ENCODE measurements around the gene ALDH1A1. TPM values are rescaled to one million over a fixed set of nuclear protein-coding genes. Genes with fewer than 3 reads are reported as not detected.

Gene ALDH1A1
- total and polyA plus RNA-seq, 2 of the 8 experiments (the other 6 are each of a cell fraction or from before 2014, with no cell fraction given) = 0.50 to 0.82 TPM

GRCh38 chr9:72955126-72955455 lies 2.2 kb upstream of the ALDH1A1 start:
- H2AK5ac ChIP-seq (ENCODE audit: low read depth, low read length) = no peak overlapping the region
- 86% methylated on average over 2 of the region's 2 CpGs; no CpG with 5 or more reads in 1 of the 2 experiments for WGBS, 2 experiments (ENCODE audit: extremely low coverage in 1 of 2, insufficient coverage in 1 of 2, insufficient read length in 1 of 2, insufficient replicate concordance in 2 of 2, low coverage in 1 of 2, low lambda C conversion rate in 2 of 2, missing lambda C conversion rate in 1 of 2)
- H3K79me2 ChIP-seq (ENCODE audit: control insufficient read depth in 1 of 2, insufficient read depth in 2 of 2, low read length in 2 of 2) = no peaks in the 10 kb centered on the region
- peaks cover 0 to 3% (median 0%) of the 10 kb centered on the region in 4 experiments; a peak in 1 of 7 replicates for H3K4me1 ChIP-seq (replicated peaks in 1 of 4; ENCODE audit: control insufficient read depth in 3 of 4, insufficient read depth in 4 of 4, low read length in 3 of 4)
- no peak overlapping the region for H3K4me3 ChIP-seq (ENCODE audit: extremely low read depth in 1 of 4, insufficient read depth in 2 of 4, low read depth in 3 of 4, low read length in 4 of 4)
- H3K4me2 ChIP-seq (ENCODE audit: insufficient read depth in 1 of 2, low read depth in 2 of 2, low read length in 2 of 2) = no peak overlapping the region
- H4K20me1 ChIP-seq (replicated peaks in 1 of 2; ENCODE audit: control insufficient read depth in 1 of 2, insufficient read depth in 2 of 2, low read length in 2 of 2) = no peaks in the 10 kb centered on the region
- no peak overlapping the region for H2BK5ac ChIP-seq (ENCODE audit: low read depth, low read length)
- H3K79me1 ChIP-seq (ENCODE audit: low read depth, low read length) = no peaks in the 10 kb centered on the region
- H3K27ac ChIP-seq (ENCODE audit: low read depth, low read length) = no peak overlapping the region
- H4K5ac ChIP-seq (ENCODE audit: insufficient read length, low read depth, low read length) = no peak overlapping the region
- no peak overlapping the region for H3K23ac ChIP-seq (ENCODE audit: insufficient read length)
- no peaks in the 10 kb centered on the region for H3K23me2 ChIP-seq (ENCODE audit: low read depth, low read length)
- CTCF ChIA-PET (ENCODE audit: partially characterized antibody) = interaction anchor here (0.8 kb wide), 2 partner anchors 24 to 85 kb away, joined by 3 to 4 read pairs; no protein-coding TSS in a partner anchor
- H3K56ac ChIP-seq (replicated peaks; ENCODE audit: insufficient read length, low read depth, low read length) = no peak overlapping the region
- TF ChIP-seq JUND (IDR thresholded peaks at IDR 0.05; ENCODE audit: low read length) (no peak), FOSL1 (IDR thresholded peaks at IDR 0.05; ENCODE audit: insufficient read depth, low read depth, low read length) (no peak), EZH2 (IDR thresholded peaks at IDR 0.05; ENCODE audit: low read depth, low read length, severe bottlenecking) (no peak), POU5F1 (IDR thresholded peaks at IDR 0.05; ENCODE audit: low read depth, low read length) (no peak), SP2 (IDR thresholded peaks at IDR 0.05; ENCODE audit: low read length) (no peak), TAF7 (optimal IDR thresholded peaks at IDR 0.05; ENCODE audit: borderline replicate concordance, low read depth, low read length) (no peak)
- FAIRE-seq = no peak
- no peaks in the 10 kb centered on the region for H3K27me3 ChIP-seq (replicated peaks in 1 of 4; ENCODE audit: control insufficient read depth in 3 of 4, extremely low read depth in 1 of 4, insufficient read depth in 3 of 4, low read length in 3 of 4)
- peaks cover 7 to 9% of the 10 kb centered on the region in 2 experiments; a peak in 3 of 4 replicates for H3K9me3 ChIP-seq (ENCODE audit: insufficient read depth in 2 of 2, low read depth in 1 of 2, low read length in 1 of 2)
- H3K9ac ChIP-seq (replicated peaks in 1 of 4; ENCODE audit: extremely low read depth in 1 of 4, low read depth in 3 of 4, low read length in 3 of 4) = no peak overlapping the region
- no peaks in the 10 kb centered on the region for H3K36me3 ChIP-seq (ENCODE audit: control insufficient read depth in 2 of 4, insufficient read depth in 4 of 4, low read length in 3 of 4)
- H2BK12ac ChIP-seq (ENCODE audit: low read depth, low read length) = no peak overlapping the region
- H2AFZ ChIP-seq (ENCODE audit: low read length) = no peak overlapping the region
- H3K18ac ChIP-seq (ENCODE audit: extremely low read depth, low read length) = no peak overlapping the region
- no peak overlapping the region for H2BK15ac ChIP-seq (ENCODE audit: low read length)
- no peak for DNase-seq (ENCODE audit: low read depth in 1 of 2, low spot score in 2 of 2)
- H2BK20ac ChIP-seq (ENCODE audit: low read length) = no peak overlapping the region
- H4K91ac ChIP-seq (replicated peaks; ENCODE audit: insufficient read length, low read length) = no peak overlapping the region
- POLR2A ChIA-PET (ENCODE audit: partially characterized antibody) = no interaction called here
- H3K4ac ChIP-seq (replicated peaks; ENCODE audit: insufficient read length, low read depth, low read length) = no peak overlapping the region
- no peak overlapping the region for H4K8ac ChIP-seq (ENCODE audit: extremely low read depth, insufficient read depth, low read length)
- H3K14ac ChIP-seq (ENCODE audit: insufficient read length) = no peak overlapping the region
- no peak overlapping the region for H2BK120ac ChIP-seq (replicated peaks; ENCODE audit: low read depth, low read length)

Data from H1 (cell line).